H1 (cell line): ENCODE measurements around the gene S100A16. TPM values are rescaled to one million over a fixed set of nuclear protein-coding genes. Genes with fewer than 3 reads are reported as not detected.
A peak's percentile ranks its signal among the peaks of the same experiment; 100 is the strongest.

ENCODE experiments used
- CTCF ChIA-PET: fragments of 300-600 bp; sonication (Branson Sonifier 250); formaldehyde crosslinking; loops from one replicate; lab custom pipeline; 2021; ENCODE audit not compliant: partially characterized antibody; lab: Charles Lee
- POLR2A ChIA-PET: fragments of 300-600 bp; sonication (Branson Sonifier 250); formaldehyde crosslinking; loops from one replicate; lab custom pipeline; 2021; ENCODE audit warnings: inconsistent platforms; ENCODE audit not compliant: partially characterized antibody; lab: Charles Lee
- DNase-seq, 2 experiments: peaks; one replicate each; pipeline versions ENCODE4 v3.0.0 to v3.0.0-alpha.2; 2010 to 2022; ENCODE audit warnings: low spot score in 2 of 2, low read depth in 1 of 2, mixed read lengths in 1 of 2
- FAIRE-seq: peaks from 2 replicates; lab custom pipeline; 2011; peaks lifted over from hg19 to GRCh38; lab: Jason Lieb, UNC
- H2AFZ ChIP-seq: 2 replicates; pipeline ENCODE4 v1.8.1; 2012; ENCODE audit warnings: low read length, inconsistent platforms
- H2AK5ac ChIP-seq: 2 replicates; pipeline ENCODE4 v1.6.1; 2013; ENCODE audit warnings: low read depth, low read length
- H2BK120ac ChIP-seq: replicated peaks from 2 replicates; pipeline ENCODE3; 2013; ENCODE audit warnings: low read depth, low read length, inconsistent platforms
- H2BK12ac ChIP-seq: 2 replicates; pipeline ENCODE4 v1.6.1; 2013; ENCODE audit warnings: low read depth, low read length
- H2BK15ac ChIP-seq: 2 replicates; pipeline ENCODE4 v1.6.1; 2013; ENCODE audit warnings: low read length
- H2BK20ac ChIP-seq: 2 replicates; pipeline ENCODE4 v1.6.1; 2013; ENCODE audit warnings: low read length
- H2BK5ac ChIP-seq: 2 replicates; pipeline ENCODE4 v1.6.1; 2013; ENCODE audit warnings: low read depth, low read length
- H3K14ac ChIP-seq: 2 replicates; pipeline ENCODE4 v1.6.1; 2013; ENCODE audit warnings: inconsistent platforms; ENCODE audit not compliant: insufficient read length
- H3K18ac ChIP-seq: 2 replicates; pipeline ENCODE4 v1.6.1; 2013; ENCODE audit warnings: low read length; ENCODE audit errors: extremely low read depth
- H3K23ac ChIP-seq: 2 replicates; pipeline ENCODE4 v1.6.1; 2013; ENCODE audit warnings: inconsistent platforms; ENCODE audit not compliant: insufficient read length
- H3K23me2 ChIP-seq: 2 replicates; pipeline ENCODE4 v1.6.1; 2013; ENCODE audit warnings: low read depth, low read length
- H3K27ac ChIP-seq: 2 replicates; pipeline ENCODE4 v1.6.1; 2011; ENCODE audit warnings: low read depth, low read length, inconsistent platforms
- H3K27me3 ChIP-seq, 4 experiments: replicated peaks in 1 of 4; 1 replicate in 1 of 4; 2 replicates in 3 of 4; pipeline versions ENCODE4 v1.6.1 to v1.8.1; 2011 to 2013; ENCODE audit warnings: low read length in 3 of 4, mild to moderate bottlenecking in 3 of 4, inconsistent platforms in 2 of 4, mixed read lengths in 2 of 4, moderate library complexity in 1 of 4; ENCODE audit not compliant: control insufficient read depth in 3 of 4, insufficient read depth in 3 of 4; ENCODE audit errors: extremely low read depth in 1 of 4
- H3K36me3 ChIP-seq, 4 experiments: 2 replicates each; pipeline versions ENCODE4 v1.6.1 to v1.8.1; 2011 to 2013; ENCODE audit warnings: mild to moderate bottlenecking in 4 of 4, low read length in 3 of 4, moderate library complexity in 2 of 4, control low read depth in 1 of 4, inconsistent platforms in 1 of 4; ENCODE audit not compliant: insufficient read depth in 4 of 4, control insufficient read depth in 2 of 4
- H3K4ac ChIP-seq: replicated peaks from 2 replicates; pipeline ENCODE3; 2013; ENCODE audit warnings: low read length, low read depth, mixed read lengths, inconsistent platforms; ENCODE audit not compliant: insufficient read length
- H3K4me1 ChIP-seq, 4 experiments: replicated peaks in 1 of 4; 1 replicate in 1 of 4; 2 replicates in 3 of 4; pipeline versions ENCODE4 v1.6.1 to v1.8.1; 2011 to 2013; ENCODE audit warnings: low read length in 3 of 4, inconsistent platforms in 2 of 4, mixed read lengths in 1 of 4; ENCODE audit not compliant: insufficient read depth in 4 of 4, control insufficient read depth in 3 of 4
- H3K4me2 ChIP-seq, 2 experiments: 2 replicates each; pipeline versions ENCODE4 v1.6.1 to v1.8.1; 2011 to 2013; ENCODE audit warnings: low read depth in 2 of 2, low read length in 2 of 2, control low read depth in 1 of 2, inconsistent platforms in 1 of 2, mild to moderate bottlenecking in 1 of 2; ENCODE audit not compliant: insufficient read depth in 1 of 2
- H3K4me3 ChIP-seq, 4 experiments: fragments of 200-600, 300-600 bp in 1 of 4; sonication (generic), shearing (Covaris generic), sonication (Bioruptor Twin) in 1 of 4; 2 replicates each; pipeline versions ENCODE4 v1.5.1 to v1.8.1; 2011 to 2016; ENCODE audit warnings: low read length in 4 of 4, low read depth in 3 of 4, control low read depth in 2 of 4, inconsistent platforms in 2 of 4, mild to moderate bottlenecking in 2 of 4, mixed read lengths in 1 of 4, moderate library complexity in 1 of 4; ENCODE audit not compliant: insufficient read depth in 2 of 4; ENCODE audit errors: extremely low read depth in 1 of 4
- H3K56ac ChIP-seq: replicated peaks from 2 replicates; pipeline ENCODE3; 2013; ENCODE audit warnings: low read depth, mild to moderate bottlenecking, mixed read lengths, low read length, inconsistent platforms; ENCODE audit not compliant: insufficient read length
- H3K79me1 ChIP-seq: 2 replicates; pipeline ENCODE4 v1.6.1; 2013; ENCODE audit warnings: low read depth, low read length, control low read depth
- H3K79me2 ChIP-seq, 2 experiments: 2 replicates each; pipeline versions ENCODE4 v1.6.1 to v1.8.1; 2012 to 2013; ENCODE audit warnings: low read length in 2 of 2, mild to moderate bottlenecking in 2 of 2, inconsistent platforms in 1 of 2; ENCODE audit not compliant: insufficient read depth in 2 of 2, control insufficient read depth in 1 of 2
- H3K9ac ChIP-seq, 4 experiments: replicated peaks in 1 of 4; 1 replicate in 1 of 4; 2 replicates in 3 of 4; pipeline versions ENCODE4 v1.6.1 to v1.8.1; 2011 to 2013; ENCODE audit warnings: low read depth in 3 of 4, low read length in 3 of 4, control low read depth in 2 of 4, mild to moderate bottlenecking in 2 of 4, moderate library complexity in 2 of 4, inconsistent platforms in 1 of 4; ENCODE audit errors: extremely low read depth in 1 of 4
- H3K9me3 ChIP-seq, 2 experiments: 2 replicates each; pipeline versions ENCODE4 v1.6.1 to v1.8.1; 2012 to 2013; ENCODE audit warnings: mild to moderate bottlenecking in 2 of 2, moderate library complexity in 2 of 2, control low read depth in 1 of 2, inconsistent platforms in 1 of 2, low read depth in 1 of 2, low read length in 1 of 2, mixed read lengths in 1 of 2; ENCODE audit not compliant: insufficient read depth in 2 of 2
- H4K20me1 ChIP-seq, 2 experiments: replicated peaks in 1 of 2; 2 replicates each; pipeline versions ENCODE3 to v1.8.1; 2011 to 2013; ENCODE audit warnings: inconsistent platforms in 2 of 2, low read length in 2 of 2, mild to moderate bottlenecking in 1 of 2; ENCODE audit not compliant: insufficient read depth in 2 of 2, control insufficient read depth in 1 of 2
- H4K5ac ChIP-seq: 2 replicates; pipeline ENCODE4 v1.6.1; 2013; ENCODE audit warnings: low read length, low read depth, mixed read lengths, inconsistent platforms; ENCODE audit not compliant: insufficient read length
- H4K8ac ChIP-seq: 2 replicates; pipeline ENCODE4 v1.8.0; 2013; ENCODE audit warnings: mild to moderate bottlenecking, moderate library complexity, low read length, inconsistent platforms; ENCODE audit not compliant: insufficient read depth; ENCODE audit errors: extremely low read depth
- H4K91ac ChIP-seq: replicated peaks from 2 replicates; pipeline ENCODE3; 2013; ENCODE audit warnings: low read length, mixed read lengths, inconsistent platforms; ENCODE audit not compliant: insufficient read length
- E2F6 ChIP-seq: IDR thresholded peaks from 2 replicates; pipeline ENCODE4 v1.6.1; 2012; ENCODE audit warnings: inconsistent platforms
- GABPA ChIP-seq: IDR thresholded peaks from 2 replicates; pipeline ENCODE4 v1.6.1; 2011; ENCODE audit warnings: mild to moderate bottlenecking, low read length, moderate library complexity, borderline replicate concordance; ENCODE audit not compliant: insufficient read depth
- HDAC6 ChIP-seq: IDR thresholded peaks from one replicate; pipeline ENCODE4 v1.7.1; 2012; ENCODE audit warnings: low read depth, mild to moderate bottlenecking, inconsistent platforms, low read length, moderate library complexity
- RFX5 ChIP-seq: IDR thresholded peaks from 2 replicates; pipeline ENCODE4 v1.6.1; 2011; ENCODE audit warnings: low read depth, low read length, improper control_type of control experiment, borderline replicate concordance
- SIN3A ChIP-seq, 2 experiments: IDR thresholded peaks in 1 of 2; conservative IDR thresholded peaks in 1 of 2; 2 replicates each; pipeline ENCODE4 v1.6.1; 2011 to 2012; ENCODE audit warnings: low read length in 2 of 2, improper control_type of control experiment in 1 of 2, low read depth in 1 of 2, mild to moderate bottlenecking in 1 of 2
- SIRT6 ChIP-seq: IDR thresholded peaks from one replicate; pipeline ENCODE4 v1.7.1; 2012; ENCODE audit warnings: low read length, inconsistent platforms
- TAF1 ChIP-seq: IDR thresholded peaks from 2 replicates; pipeline ENCODE4 v1.6.1; 2011; ENCODE audit warnings: mild to moderate bottlenecking, low read depth, low read length
- WGBS, 2 experiments: shearing (Covaris generic) in 1 of 2; methylation state at CpG; one replicate each; pipeline versions ENCODE4 v1.1.6 to v1.1.7; 2013 to 2015; ENCODE audit warnings: low lambda C conversion rate in 2 of 2, mixed read lengths in 2 of 2, inconsistent platforms in 1 of 2, low coverage in 1 of 2, missing lambda C conversion rate in 1 of 2; ENCODE audit not compliant: insufficient replicate concordance in 2 of 2, insufficient coverage in 1 of 2, insufficient read length in 1 of 2; ENCODE audit errors: extremely low coverage in 1 of 2, missing lambda C conversion rate in 1 of 2; 5-methylcytosine and 5-hydroxymethylcytosine counted together
- polyA plus RNA-seq, 7 experiments: library from polyadenylated mRNA; depleted of rRNA in 3 of 7; stranded (reverse) in 5 of 7; unstranded in 2 of 7; fragments of >200 nt in 5 of 7; fragments of 200-250 nt in 2 of 7; gene quantifications; 1 replicate in 5 of 7; 2 replicates in 1 of 7; 4 replicates in 1 of 7; pipeline versions ENCODE4 v1.2.1 to v1.2.3, GENCODE V29; 2011 to 2013; ENCODE audit warnings: missing spikeins in 2 of 7, mixed read lengths in 2 of 7
- total RNA-seq: library from RNA; stranded (reverse); fragmentation: NEBNext Ultra II Directional; extraction: Animal tissue kit (Norgen Biotek cat#: 25700); gene quantifications from 2 replicates; pipeline ENCODE4 v1.2.1, GENCODE V29; 2021

S100A16 gene
- total and polyA plus RNA-seq, 2 of the 8 experiments (the other 6 are each of a cell fraction or from before 2014, with no cell fraction given), result 14.9 to 61.4 TPM

- no peak overlapping the region for H4K91ac ChIP-seq
- H3K79me2 ChIP-seq, result peaks cover 0 to 6% of the 10 kb centered on the region in 2 experiments; a peak in 2 of 4 replicates
- no peak overlapping the region; the same call in 1 of the 2 replicates for H4K8ac ChIP-seq
- H3K56ac ChIP-seq, result no peak overlapping the region
- no peaks in the 10 kb centered on the region for H3K9me3 ChIP-seq
- H3K79me1 ChIP-seq, result no peaks in the 10 kb centered on the region
- peaks cover 7% of the 10 kb centered on the region for H3K23me2 ChIP-seq
- no peak overlapping the region for H3K4ac ChIP-seq
- no peaks in the 10 kb centered on the region for H4K20me1 ChIP-seq
- no peak for TF ChIP-seq GABPA
- no peak for TF ChIP-seq SIRT6
- no peak for TF ChIP-seq E2F6
- TF ChIP-seq TAF1, result no peak
- no peak for TF ChIP-seq RFX5
- TF ChIP-seq SIN3A (conservative IDR thresholded peaks at IDR 0.05 in 1 of 2, IDR thresholded peaks at IDR 0.05 in 1 of 2; ENCODE audit: low read depth in 1 of 2, low read length in 2 of 2), result no peak
- no peak for TF ChIP-seq HDAC6
- H3K14ac ChIP-seq, result no peak overlapping the region
- no peak overlapping the region for H3K4me2 ChIP-seq
- H3K27me3 ChIP-seq, result no peaks in the 10 kb centered on the region
- no peak overlapping the region for H3K9ac ChIP-seq
- no peak overlapping the region for H2AFZ ChIP-seq
- H4K5ac ChIP-seq, result no peak overlapping the region
- FAIRE-seq, result no peak
- POLR2A ChIA-PET, result interaction anchor here (0.6 to 15.6 kb wide), 9 partner anchors 9 to 361 kb away, joined by 3 to 261 read pairs (median 3); partner anchors contain the start of genes RPS27, S100A14 and S100A16
- no peak overlapping the region for H3K4me3 ChIP-seq
- WGBS, 2 experiments, result 83% methylated on average over 1 of the region's 1 CpG; no CpG with 5 or more reads in 1 of the 2 experiments
- H2BK120ac ChIP-seq, result no peak overlapping the region
- no peak overlapping the region for H2AK5ac ChIP-seq
- no peak overlapping the region for H2BK15ac ChIP-seq
- no peak overlapping the region for H3K27ac ChIP-seq
- no peak overlapping the region for H3K18ac ChIP-seq
- no peak overlapping the region for H3K23ac ChIP-seq
- H3K36me3 ChIP-seq, result peaks cover 0 to 4% (median 1%) of the 10 kb centered on the region in 4 experiments; a peak in 3 of 8 replicates
- CTCF ChIA-PET, result interaction anchor here (0.8 to 10.2 kb wide), 15 partner anchors 9 to 143 kb away, joined by 3 to 115 read pairs (median 16); partner anchors contain the start of genes S100A14, S100A16 and S100A6
- H2BK12ac ChIP-seq, result peak overlapping the region; percentile 46; the same call in 1 of the 2 replicates
- DNase-seq, result no peak
- peak overlapping the region; percentile 22; the same call in 1 of the 2 replicates for H2BK5ac ChIP-seq
- peaks cover 0 to 16% (median 11%) of the 10 kb centered on the region in 4 experiments; a peak in 6 of 7 replicates for H3K4me1 ChIP-seq
- no peak overlapping the region for H2BK20ac ChIP-seq
Observed at GRCh38 chr1:153629971-153630370, 17.0 kb upstream of the S100A16 start.
